Gastrocnemius medialis (tissue), 4 donors: ENCODE data around the gene ANG.

ENCODE experiments used
- CTCF ChIP-seq, 5 experiments: fragments of 450-650 bp in 3 of 5; fragments of 200-600 bp in 2 of 5; sonication (generic) in 2 of 5; IDR thresholded peaks in 4 of 5; conservative IDR thresholded peaks in 1 of 5; 1 replicate in 4 of 5; 2 replicates in 1 of 5; pipeline ENCODE4 v1.5.1; 2016 to 2019; ENCODE audit warnings: antibody characterized with exemption in 5 of 5, mild to moderate bottlenecking in 3 of 5, moderate library complexity in 3 of 5
- POLR2A ChIP-seq, 2 donors: fragments of 450-650 bp; IDR thresholded peaks; one replicate each; pipeline ENCODE4 v1.6.1; 2017; ENCODE audit warnings: antibody characterized with exemption in 2 of 2, mild to moderate bottlenecking in 2 of 2, moderate library complexity in 2 of 2

- TF ChIP-seq CTCF (IDR thresholded peaks at IDR 0.05 in 4 of 5, conservative IDR thresholded peaks at IDR 0.05 in 1 of 5), result no peak
- TF ChIP-seq POLR2A (IDR thresholded peaks at IDR 0.05), result no peak
These were observed 31.1 kb upstream of the ANG start for GRCh38 chr14:20657216-20658211.
